Cardiac muscle cell (in vitro differentiated cells and primary cell): Measurements from ENCODE around the gene HDAC2. TPM values are rescaled to one million over a fixed set of nuclear protein-coding genes. Genes with fewer than 3 reads are reported as not detected.

Experiments
- DNase-seq, 2 donors: peaks; one replicate each; pipeline versions ENCODE4 v3.0.0 to v3.0.0-alpha.2; 2010 to 2017; ENCODE audit warnings: low read depth in 1 of 2, low spot score in 1 of 2
- H3K27ac ChIP-seq: fragments of 200-600 bp; sonication (generic); 2 replicates; pipeline ENCODE4 v1.5.1; 2016
- H3K27me3 ChIP-seq: fragments of 200-600 bp; sonication (generic); 2 replicates; pipeline ENCODE4 v1.6.0; 2016; ENCODE audit warnings: control low read depth
- H3K36me3 ChIP-seq: fragments of 200-600 bp; sonication (generic); 2 replicates; pipeline ENCODE4 v1.5.1; 2016; ENCODE audit warnings: control low read depth
- H3K4me1 ChIP-seq: fragments of 200-600 bp; sonication (generic); 2 replicates; pipeline ENCODE4 v1.8.1; 2017; ENCODE audit warnings: low read depth, mild to moderate bottlenecking, mixed run types
- H3K4me3 ChIP-seq: fragments of 200-600 bp; sonication (generic); 2 replicates; pipeline ENCODE4 v1.5.1; 2016; ENCODE audit warnings: mild to moderate bottlenecking
- H3K9me3 ChIP-seq: fragments of 200-600 bp; sonication (generic); 2 replicates; pipeline ENCODE4 v1.5.1; 2017; ENCODE audit warnings: low read depth, mild to moderate bottlenecking, control low read depth
- CTCF ChIP-seq: IDR thresholded peaks from 2 replicates; pipeline ENCODE4 v1.5.1; 2012; ENCODE audit warnings: low read depth, mild to moderate bottlenecking, low read length
- polyA plus RNA-seq: library from polyadenylated mRNA; unstranded; fragments of >200 nt; fragmentation: Nextera tagmentation; extraction: Ambion mirVana; gene quantifications from 2 replicates; pipeline ENCODE4 v1.2.1, GENCODE V29; 2016
- total RNA-seq: library from RNA; depleted of rRNA; stranded (reverse); fragments of >200 nt; gene quantifications from 2 replicates; pipeline ENCODE4 v1.2.3, GENCODE V29; 2016

Gene HDAC2
- total and polyA plus RNA-seq, 2 experiments from 2014 or later: 140 to 321 TPM

GRCh38 chr6:113980937-113981554, 10.1 kb upstream of the HDAC2 start:
- DNase-seq: peak; percentile 46 to 74
- no peaks in the 10 kb centered on the region for H3K4me1 ChIP-seq
- H3K27me3 ChIP-seq: no peaks in the 10 kb centered on the region
- no peak overlapping the region for H3K27ac ChIP-seq
- H3K9me3 ChIP-seq: no peaks in the 10 kb centered on the region
- no peak overlapping the region for H3K4me3 ChIP-seq
- no peaks in the 10 kb centered on the region for H3K36me3 ChIP-seq
- TF ChIP-seq CTCF: peak; percentile 59

DNA sequence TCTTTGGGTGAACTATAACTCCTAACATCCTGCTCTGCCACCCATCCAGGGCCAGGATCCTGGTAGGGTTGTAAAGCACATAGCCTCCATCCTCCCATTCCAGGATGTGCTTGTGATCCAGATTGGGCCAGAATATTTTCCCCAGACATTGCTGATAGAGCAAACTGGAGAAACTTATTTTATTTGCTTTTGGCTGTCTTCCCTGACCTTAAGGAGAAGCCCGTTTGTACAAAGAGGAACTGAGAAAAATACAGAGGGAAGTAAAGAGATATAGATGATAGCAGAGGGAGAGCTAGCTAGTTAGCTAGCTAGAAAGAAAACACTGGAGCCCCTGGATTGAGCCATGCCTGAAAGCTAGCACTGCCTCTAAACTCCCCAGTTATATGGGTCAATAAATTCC, 9.0 kb upstream of the HDAC2 start:
- TF ChIP-seq CTCF: no peak
- no peaks in the 10 kb centered on the region for H3K27me3 ChIP-seq
- DNase-seq: no peak

GRCh38 chr6:113978084-113978675, 7.2 kb upstream of the HDAC2 start:
- Histone ChIP-seq H3K27me3 (no peaks in the 10 kb centered on the region), H3K27ac (no peak overlapping the region), H3K36me3 (no peaks in the 10 kb centered on the region), H3K4me3 (no peak overlapping the region), H3K9me3 (no peaks in the 10 kb centered on the region), H3K4me1 (no peaks in the 10 kb centered on the region)
- DNase-seq: no peak
- TF ChIP-seq CTCF: no peak

More for the DNA sequence above, 9.0 kb upstream of the HDAC2 start:
- Histone ChIP-seq H3K4me3 (no peak overlapping the region), H3K36me3 (no peaks in the 10 kb centered on the region), H3K4me1 (no peaks in the 10 kb centered on the region), H3K27ac (no peak overlapping the region), H3K9me3 (no peaks in the 10 kb centered on the region)

- Histone ChIP-seq H3K4me3 (no peak overlapping the region), H3K27ac (no peak overlapping the region), H3K4me1 (no peaks in the 10 kb centered on the region), H3K27me3 (no peaks in the 10 kb centered on the region), H3K36me3 (no peaks in the 10 kb centered on the region), H3K9me3 (no peaks in the 10 kb centered on the region)
- no peak for DNase-seq
- no peak for TF ChIP-seq CTCF
Observed at GRCh38 chr6:113976806-113977205, 5.9 kb upstream of the HDAC2 start.

- Histone ChIP-seq H3K9me3 (no peaks in the 10 kb centered on the region), H3K4me3 (peak overlapping the region; percentile 96), H3K4me1 (peaks cover 20% of the 10 kb centered on the region), H3K27me3 (no peaks in the 10 kb centered on the region), H3K36me3 (no peaks in the 10 kb centered on the region), H3K27ac (no peak overlapping the region)
- no peak for TF ChIP-seq CTCF
- DNase-seq: peak; percentile 4 to 40
Observed at GRCh38 chr6:113971741-113972140, 793 bp upstream of the HDAC2 start.
